Measurements from ENCODE around the gene AKR7A2.

The AKR7A2 gene

DNA sequence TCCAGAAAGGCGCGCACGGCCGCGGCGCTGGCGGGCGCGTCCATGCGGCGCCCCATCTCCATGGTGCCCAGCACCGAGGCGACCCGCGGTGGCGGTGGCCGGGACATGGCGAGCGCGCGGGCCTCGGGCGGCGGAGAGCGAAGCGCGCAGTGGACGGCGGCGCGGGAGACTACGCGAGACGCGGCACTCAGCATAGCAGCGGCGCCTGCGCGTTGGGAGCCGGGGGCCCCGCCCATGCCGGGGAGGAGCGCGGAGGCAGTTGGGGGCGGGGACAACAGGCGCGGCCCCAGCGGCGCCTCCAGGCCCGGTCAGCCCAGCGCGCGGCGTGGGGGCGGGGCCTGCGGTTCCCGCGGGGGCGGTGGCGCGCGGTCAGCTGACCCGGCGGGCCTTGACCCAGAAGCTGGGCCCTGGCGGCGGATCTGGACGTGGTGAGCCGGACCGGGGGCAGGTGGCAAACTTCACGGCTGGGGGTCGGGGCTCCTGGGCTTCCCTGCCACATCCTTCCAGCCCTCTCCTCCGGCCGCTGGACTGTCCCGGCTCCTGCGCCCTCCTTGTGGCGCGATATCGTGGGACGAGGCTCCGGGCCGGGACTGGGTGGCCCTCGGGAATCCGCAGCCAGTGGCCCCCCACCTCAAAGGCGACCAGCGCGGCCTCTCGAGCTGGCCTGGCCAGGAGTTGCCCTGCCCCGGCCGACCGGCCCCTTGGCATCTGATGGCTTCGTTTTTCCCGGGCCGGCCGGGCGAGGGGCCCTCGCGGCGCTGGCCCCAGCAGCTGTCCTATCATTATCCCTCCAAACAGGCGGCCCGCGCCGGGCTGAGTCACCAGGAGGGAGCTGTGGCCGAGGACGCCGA, at the start of gene AKR7A2, which contains the start of gene SLC66A1:
TSS of gene AKR7A2 (minus strand) at position 214 of the 851 bp plus-strand sequence. CDS start at position 194, 20 bp downstream.
TSS of gene SLC66A1 (plus strand) at position 396 of the 851 bp plus-strand sequence. CDS start 5,352 bp downstream, outside the sequence.
- DNase-seq, result peak; percentile 89 to 93

DNA sequence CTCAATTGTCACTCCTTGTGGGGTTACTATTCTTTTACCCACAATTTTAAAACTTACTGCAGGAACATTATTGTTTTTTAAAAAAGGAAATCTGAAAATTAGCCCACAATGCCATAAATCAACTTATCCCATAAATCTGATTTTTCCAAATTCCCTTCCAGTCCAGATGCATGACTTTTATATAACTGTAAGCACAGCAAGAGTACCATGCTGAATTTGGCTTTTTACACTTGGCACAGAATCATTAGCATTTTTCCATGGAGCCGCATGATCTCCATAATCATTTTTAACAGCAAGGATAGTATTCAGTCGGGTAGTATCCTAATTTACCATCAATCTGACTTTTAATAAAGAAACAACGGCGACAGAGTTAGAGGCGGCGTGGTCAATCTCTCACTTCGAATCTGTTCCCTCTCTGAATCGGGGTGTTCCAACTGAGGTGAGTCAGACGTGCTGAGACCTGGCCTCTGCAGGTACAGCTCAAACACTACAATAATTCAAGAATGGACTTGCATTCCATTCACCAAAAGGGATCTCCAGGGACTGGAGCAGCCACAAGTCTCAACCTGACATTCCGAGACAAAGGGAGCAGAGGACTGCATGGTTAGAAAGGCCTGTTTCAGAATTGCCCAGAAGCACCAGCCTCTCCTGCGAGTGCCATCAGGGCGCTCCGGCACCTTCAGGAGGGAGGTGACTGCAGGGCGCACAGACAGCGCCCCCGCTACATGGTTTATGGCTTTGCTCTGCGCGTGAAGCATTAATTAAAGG, 49.1 kb upstream of the AKR7A2 start:
- DNase-seq, result no peak

DNA sequence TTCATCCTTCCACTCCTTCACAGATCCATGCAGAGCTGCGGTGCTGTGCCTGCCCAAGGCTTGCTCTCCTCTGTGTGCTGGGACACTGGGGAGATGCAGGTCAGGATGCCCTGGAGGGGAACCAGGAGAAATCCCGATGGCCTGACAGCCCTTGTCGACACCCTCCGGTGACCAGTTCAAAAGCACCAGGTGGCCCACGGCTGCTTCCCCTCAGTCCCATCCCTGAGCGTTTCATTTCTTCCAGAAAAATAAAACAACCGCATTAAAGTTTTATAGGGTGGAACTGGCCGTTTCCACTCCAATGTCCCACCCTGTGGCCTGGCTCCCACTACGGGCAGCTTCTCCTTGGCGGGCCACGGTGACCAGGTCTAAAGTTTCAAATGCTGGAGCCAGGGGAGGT, 48.5 kb upstream of the AKR7A2 start:
- no peak for DNase-seq

DNA sequence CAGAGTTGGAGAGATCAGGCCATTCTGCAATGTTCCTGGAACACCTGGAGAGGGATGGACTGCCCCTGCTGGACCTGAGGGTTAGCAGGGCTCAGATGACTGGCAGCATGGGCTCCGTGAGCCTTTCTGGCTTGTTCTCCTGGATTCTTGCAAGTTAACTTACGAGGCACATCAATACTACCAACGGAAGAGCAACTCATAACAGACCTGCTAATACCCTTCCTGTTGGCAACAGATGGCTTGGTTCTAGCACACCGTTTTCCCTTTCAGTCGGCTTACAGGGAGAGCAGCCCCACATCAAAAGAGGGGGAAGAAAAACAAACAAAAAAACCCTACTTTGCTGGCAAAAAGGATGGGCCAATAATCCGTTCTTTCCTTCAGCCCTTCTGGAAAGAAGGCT, 48.1 kb upstream of the AKR7A2 start:
- DNase-seq, result no peak

DNA sequence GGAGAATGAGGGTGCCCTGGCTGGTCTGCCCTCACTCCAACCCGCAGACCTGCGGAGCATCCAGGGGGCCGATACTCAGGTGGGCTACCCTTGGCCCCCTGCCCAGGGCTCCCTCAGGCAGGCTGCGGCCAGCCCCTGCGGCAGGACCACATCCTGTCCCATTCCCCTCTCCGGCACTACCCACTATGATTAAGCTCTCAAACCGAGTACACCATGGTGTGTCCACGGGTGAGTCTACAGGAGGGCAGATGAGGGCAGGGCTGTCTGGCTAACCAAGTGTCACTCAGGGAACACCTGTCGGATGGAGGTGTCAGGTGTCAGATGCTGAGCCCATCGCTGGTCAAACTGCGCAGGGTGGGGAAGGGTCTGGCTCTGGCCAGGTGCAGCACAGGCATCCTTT, 47.4 kb upstream of the AKR7A2 start:
- no peak for DNase-seq

DNA sequence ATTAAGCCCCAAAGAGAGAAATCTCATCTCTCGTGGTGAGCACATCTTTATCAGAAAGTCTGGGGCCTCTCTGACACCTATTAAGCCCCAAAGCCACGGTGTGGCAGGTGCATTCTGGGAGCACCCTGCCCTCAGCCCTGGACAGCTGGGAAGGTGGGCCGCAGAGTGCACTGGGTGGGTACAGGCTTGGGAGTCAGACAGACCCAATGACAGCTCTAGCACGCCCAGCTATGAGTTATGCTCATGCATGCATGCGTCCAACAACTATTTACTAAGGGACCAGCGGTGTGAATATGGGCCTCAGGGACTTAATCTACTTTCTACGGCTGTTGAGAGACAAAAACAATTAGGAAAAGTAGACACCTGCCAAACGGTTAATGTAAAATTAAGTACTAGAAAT, 46.8 kb upstream of the AKR7A2 start:
- DNase-seq, result no peak

DNA sequence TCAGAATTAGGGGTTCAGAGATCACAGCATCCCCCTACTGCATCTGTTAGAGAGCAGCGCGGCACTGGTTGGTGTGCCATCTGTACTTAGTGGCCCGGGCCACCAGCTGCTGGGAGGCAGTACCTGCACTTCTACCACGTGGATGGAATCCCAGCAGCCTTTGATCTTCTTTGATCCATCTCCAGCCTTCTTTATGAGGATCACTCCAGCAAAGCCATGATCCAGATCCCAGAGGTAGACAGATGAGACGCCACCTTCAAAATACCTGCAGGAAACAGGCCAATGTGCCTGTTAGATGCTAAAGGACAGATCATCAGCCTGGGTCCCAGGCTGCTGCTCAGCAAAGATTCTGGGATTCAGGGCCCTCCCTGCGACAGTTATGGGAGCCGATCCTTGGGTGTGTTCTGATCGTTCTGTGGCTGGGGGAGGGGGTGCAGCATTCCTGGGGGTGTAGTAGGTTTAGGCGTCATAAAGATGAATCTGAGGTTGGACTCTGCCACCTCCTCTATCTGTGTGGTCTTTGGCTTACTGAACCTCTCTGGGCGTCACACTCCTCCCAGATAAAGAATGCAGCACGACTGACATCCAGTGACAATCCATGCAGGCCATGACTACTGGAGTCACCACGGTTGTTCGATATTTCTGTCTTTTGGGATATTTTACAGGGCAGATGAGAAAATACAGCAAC, 45.5 kb upstream of the AKR7A2 start:
- no peak for DNase-seq

DNA sequence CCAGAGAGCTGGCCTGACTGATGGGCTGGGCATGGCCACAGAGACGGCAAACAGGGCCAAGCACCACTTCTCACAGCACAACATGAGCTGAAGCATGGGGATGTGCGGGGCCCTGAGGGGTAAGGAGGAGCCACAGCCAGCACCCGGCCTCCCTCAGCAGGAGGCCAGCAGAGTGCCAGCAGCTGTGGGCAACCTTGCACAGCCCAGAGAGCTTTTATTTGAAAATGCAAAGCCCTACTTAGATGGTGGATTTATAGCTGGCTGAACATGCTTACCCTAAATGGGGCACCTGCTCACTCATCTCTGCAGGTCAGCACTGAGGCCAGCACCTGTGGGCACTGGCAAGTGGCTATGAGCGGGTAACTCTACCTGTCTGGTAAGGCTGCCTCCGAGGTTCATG, 44.3 kb upstream of the AKR7A2 start:
- DNase-seq, result no peak

DNA sequence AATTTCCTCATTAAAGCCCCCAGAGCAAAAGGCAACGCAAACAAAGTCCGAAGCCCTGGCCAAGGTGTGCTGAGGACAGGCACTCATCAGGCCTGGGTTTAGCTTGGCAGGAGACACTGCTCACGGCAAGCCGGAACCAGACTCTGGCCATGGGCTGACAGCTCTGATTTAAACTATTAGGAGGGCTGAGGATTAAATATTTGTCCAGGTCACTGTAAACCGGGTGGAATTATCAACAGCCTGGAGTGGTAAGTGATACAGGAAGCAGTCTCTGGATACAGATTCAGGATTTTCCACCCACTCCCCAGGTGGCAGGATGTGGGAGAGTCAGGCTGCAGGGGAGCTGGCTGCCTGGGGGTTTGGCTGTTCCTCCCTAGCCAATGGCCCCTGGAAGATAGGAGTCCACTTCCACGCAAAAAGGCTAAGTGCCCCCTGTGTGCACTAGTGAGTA, 42.6 kb upstream of the AKR7A2 start:
- no peak for DNase-seq

DNA sequence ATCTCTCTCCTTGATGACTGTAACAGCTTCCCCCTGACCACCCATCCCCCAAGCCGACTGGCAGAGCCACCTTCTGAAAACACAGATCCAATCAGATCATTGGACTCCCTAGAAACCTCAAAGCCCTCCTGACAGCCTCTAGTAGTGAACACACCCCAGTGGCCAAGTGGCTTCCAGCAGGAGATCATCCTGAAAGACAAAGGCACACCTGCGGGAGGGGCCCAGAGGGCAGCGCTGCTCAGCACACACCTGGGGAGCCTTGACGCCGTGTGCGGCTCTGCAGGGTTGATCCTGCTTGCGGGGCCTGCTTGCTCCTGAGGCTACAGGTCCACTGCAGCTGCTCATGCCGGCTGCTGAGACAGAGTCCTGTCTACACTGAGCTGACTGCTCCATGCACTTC, 41.7 kb upstream of the AKR7A2 start:
- no peak for DNase-seq

DNA sequence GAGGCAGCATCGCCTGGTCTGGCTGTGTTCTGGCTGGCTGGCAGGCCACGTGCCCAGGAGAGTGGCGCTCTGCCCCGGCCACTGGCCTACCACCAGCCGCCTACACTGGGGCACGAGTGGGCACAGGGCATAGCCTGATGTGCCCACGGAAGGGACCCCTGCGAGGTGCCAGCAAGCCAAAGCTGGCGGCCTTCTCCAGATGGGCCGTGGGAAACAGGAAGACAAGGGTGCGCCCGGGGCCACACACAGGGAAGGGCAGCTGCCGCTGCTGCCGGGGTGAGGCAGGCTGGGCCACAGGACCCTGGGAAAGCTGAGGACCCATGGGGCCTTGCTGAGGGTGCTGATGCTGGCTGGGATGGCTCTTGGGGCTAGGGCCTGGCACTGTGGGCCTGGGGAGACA, 40.9 kb upstream of the AKR7A2 start:
- DNase-seq, result no peak

DNA sequence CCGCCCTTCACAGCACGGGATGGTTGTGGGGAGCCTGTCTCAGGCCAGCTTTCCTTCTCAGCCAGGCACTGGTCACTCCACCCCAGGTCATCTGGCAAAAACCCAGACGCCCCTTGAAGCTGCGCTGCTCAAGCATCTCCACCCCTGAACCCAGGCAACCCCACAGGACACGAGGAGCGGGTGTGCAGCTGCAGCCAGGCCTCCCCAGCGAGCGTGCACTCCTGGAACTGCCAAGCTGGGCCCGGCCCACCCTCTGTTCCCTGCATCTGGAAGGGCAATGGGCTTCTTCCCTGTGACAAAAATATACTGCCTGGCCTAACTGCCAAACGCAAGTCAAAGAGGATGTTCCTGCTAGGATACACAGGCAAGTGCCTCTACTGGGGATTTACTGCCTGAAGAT, 39.9 kb upstream of the AKR7A2 start:
- DNase-seq, result no peak

DNA sequence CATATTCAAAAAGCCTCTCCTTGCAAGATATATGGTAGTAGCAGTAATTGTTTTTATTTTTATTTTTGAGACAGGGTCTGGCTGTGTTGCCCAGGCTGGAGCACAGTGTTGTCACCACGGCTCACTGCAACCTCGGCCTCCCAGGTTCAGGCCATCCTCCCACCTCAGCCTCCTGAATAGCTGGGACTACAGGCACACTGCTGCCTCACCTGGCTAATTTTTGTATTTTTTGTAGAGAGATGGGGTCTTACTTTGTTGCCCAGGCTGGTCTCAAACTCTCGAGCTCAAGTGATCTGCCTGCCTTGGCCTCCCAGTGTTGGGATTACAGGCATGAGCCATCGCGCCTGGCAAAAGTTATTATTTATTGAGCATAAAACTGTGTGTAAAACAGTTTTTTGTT, 38.6 kb upstream of the AKR7A2 start:
- DNase-seq, result no peak

DNA sequence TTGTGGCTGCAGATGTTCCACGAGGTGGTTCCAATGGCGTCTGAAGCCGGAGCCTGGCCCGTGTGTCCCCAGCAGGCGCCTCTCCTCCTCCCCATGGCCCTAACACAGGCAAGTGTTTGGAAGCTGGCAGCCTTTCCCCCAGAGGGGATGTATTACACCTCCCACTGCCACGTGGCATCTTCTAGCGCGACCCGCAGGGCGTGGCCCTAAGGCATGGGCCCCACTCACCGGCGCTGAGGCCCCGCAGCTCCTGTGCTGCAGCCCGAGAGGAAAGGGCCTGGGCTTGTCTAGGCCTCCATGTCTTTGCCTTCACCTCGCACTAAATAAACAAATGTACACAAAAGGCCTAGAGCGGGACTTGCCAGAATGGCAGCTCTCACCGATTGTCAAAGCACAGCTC, 38.1 kb upstream of the AKR7A2 start:
- DNase-seq, result no peak

DNA sequence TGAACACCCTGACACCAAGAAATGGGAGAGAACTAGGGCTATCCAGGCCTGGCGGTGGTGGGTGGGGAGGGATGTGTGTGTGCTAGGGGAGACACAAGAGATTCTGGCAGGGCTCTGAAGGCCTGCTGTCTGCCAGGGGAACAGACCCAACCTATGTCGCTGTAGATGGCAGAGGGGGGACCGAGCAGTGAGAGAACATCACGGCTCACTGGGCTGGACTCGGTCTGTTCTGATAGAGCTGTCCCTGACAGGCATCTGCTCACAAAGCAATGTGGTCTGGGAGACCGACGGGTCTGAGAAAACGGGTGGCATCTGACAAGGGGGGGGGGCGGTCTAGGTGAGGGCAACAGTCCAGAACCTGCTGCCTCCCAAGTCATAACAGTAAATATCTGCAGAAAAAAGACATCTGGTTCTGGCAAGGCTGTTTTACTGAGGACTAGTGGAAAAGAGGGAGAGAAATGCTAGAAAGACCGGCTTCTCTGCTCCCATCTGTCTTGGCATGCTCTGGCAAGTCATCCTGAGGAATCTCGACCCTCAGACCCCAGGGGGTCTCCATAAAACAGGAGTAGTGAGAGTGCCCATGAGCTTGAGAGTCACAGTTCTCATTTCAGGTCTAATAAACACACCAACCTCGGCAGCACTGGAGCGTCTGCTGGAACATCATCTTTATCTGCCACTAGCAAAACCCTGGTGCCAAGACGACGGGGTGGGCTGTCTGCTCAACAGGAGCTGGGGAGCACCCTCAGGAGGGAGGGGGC, 36.7 kb upstream of the AKR7A2 start:
- no peak for DNase-seq

DNA sequence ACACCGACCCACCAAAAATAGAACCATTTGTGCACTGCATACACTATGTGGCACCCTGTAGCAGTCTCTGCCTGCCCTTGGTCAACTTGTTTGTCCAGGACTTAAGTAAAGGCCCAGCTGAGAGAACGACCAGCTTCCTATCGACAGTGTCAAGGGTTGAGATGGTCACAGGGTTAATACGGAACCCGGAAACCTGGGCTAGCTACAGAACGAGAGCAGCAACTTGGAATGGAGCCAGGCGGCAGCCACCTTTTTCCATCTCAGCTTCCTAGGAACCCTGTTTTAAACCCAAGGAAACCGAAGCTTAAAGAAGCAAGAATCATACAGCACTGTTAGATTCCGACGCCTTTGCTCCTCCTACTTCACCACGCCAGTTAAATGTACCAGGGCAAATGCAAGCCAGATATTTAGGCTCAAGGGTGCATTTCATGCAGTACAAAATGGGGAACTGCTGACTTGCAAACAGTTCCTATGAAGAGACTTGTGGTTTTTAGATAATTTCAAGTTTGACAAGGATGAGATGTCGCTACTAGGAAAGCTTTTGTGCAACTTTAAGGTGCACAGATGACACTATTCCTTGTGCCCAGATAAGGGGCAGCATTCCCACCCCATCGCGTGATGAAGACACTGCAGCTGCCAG, 35.7 kb upstream of the AKR7A2 start:
- DNase-seq, result no peak

DNA sequence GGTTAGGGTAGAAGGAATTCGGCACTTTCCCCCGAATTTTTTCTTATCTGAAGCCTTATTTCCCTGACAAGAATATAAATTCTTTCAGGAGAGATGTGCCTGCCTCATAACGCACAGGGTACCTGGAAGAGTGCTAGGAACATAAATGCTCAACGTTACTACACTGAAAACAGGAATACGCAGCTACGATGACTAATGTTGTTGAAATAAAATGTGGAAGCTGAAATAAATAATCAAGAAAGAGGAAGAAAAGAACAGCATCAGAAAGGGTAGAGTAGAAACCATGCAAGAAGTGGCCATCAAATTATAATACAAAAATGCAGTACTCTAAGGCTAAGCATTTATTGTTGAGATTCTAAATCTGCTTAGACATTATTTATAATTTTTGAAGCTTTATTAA, 34.1 kb upstream of the AKR7A2 start:
- no peak for DNase-seq

DNA sequence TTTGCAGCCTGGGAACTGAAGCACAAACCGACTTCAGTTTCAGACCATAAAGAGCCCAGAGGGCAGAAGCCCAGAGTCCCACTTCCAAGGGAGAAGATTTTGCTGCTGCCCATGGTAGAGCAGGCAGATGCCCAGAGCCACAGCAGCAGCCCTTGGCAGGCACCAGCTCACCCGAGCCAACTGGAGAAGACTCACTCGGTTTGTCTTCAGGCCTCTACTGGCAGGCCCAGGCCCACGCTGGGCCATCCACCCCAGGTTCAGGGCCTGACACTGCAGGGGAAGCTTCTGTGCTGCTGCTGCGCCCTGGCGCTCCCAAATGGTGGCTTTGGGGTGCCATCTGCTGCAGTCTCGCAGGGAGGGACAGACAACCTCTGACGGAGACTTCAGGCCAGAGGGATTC, 33.4 kb upstream of the AKR7A2 start:
- no peak for DNase-seq

DNA sequence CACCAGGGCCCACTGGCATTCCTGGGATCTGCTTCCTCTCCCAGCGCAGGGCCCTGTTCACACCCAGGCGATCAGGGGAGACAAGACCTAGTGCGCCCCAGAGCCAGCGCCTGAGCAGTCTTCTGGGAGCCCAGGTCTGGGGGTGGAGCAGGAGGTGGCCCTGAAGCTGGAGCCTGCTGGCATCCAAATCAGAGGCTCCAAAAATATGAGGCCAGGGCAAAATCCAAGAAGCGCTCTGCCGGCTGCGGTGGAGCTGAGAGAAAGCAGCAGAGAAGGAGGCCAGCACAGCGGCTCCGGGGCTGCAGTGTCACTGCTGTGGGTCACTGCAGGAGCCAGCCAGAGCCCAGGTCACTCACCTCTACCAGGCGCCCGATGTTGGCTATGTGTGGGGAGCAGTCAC, 32.9 kb upstream of the AKR7A2 start:
- no peak for DNase-seq

DNA sequence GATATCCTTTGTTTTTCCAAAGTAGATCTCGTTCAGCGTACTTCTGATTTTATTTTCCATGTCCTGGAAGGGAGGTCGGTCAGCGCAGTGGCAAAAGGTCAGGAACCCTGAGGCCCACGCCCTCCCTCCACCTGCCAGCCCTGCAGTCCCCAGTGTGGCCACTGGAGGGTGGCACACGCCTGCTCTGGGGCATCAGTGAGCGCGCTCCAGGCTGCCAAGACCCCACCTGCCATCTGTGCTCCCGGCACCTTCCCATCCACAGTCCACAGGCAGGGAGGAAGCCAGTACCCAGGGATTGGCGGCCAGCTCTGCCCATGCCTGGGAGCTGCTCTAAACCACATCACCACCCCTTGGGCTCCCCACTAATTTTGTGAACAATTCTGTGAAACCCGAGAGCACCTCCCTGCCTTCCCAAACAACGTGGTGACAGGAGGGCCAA, 32.4 kb upstream of the AKR7A2 start:
- peak; percentile 19 to 46 for DNase-seq

DNA sequence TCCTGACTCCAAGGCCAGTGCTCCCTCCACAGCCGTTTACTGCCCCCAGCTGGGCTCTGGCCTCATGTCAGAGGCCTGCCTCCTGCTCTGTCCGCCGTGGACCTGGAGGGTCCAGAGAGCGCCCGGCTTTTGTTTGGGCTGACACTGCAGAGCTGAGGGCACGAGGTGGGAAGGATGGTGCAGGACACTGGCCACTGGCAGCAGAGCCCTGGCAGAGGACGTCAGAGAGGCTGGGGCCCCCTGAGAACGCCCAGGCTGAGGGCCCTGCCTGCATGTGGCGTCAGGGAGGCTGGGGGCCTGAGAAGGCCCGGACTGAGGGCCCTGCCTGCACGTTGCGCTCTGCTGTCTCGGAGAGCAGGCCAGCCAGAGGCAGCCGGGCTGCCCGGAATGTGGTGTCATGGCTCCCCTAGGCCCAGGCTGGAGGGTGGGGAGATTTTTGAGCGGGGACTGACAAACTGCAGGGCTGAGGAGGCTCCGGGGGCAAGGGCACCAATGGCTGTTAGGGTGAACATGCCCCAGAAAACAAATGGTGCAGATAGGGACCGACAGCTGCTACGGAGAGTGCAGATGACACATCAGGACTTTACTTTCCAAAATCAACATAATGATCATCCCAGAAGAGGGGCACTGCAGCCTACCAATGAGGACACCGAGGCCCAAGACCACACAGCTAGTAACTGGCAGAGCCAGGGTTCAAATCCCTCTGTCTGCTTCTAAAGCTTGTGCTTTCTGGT, 31.8 kb upstream of the AKR7A2 start:
- no peak for DNase-seq

All from CD4-positive, alpha-beta T cell treated with Interleukin-1 beta for 1 hour (primary cell).